IPS DF 4.7 (cell line): Measurements from ENCODE around the gene MANSC1.

Source experiments
- DNase-seq: peaks from one replicate; pipeline ENCODE4 v3.0.0-alpha.2; 2013; ENCODE audit warnings: low spot score; ENCODE audit errors: extremely low read depth

MANSC1 gene

GRCh38 chr12:12349711-12350665 is at the start of gene MANSC1:
TSS of gene MANSC1 (minus strand) at chr12:12350242. CDS start at chr12:12343314, 6,928 bp downstream.
- DNase-seq = no peak

DNA sequence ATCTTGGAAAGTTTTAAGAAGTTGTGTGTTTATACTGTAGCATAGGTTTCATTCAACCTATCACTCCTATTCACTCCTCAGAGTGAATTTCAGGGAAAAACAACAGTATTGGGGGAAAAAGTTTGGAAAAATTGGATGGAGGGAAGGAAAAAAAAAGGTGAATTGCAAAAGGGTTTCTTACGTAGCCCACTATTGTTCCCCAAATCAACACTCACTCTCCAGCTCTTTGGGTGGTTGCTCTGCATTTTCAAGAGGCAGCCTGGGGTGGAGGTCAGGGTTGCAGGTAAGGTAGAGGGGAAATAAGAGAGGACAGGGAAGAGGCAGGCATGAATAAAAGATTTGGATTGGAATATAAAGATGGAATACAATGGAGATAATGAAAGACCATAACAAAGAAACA is 49.1 kb upstream of the MANSC1 start:
- no peak for DNase-seq

GRCh38 chr12:12398026-12398859 is 48.2 kb upstream of the MANSC1 start:
- DNase-seq = no peak

DNA sequence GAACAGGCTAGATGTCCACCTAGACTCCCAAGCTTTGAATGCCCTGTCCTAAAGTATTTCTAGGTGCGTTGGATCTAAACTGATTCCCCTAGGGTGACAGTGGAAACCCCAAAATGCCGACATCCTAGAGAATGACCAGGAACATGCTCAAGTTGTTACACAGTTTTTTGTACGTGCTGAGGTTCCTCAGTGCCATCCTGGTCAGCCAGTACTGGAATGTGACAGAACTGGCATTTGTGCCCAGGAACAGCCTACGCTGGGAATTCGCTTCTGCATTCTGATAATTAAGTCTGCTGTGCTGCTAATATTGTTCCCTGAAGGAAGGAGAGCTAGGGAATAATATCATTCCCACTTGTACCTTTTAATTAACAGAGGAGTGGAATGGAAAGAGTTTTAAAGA is 47.1 kb upstream of the MANSC1 start:
- no peak for DNase-seq

DNA sequence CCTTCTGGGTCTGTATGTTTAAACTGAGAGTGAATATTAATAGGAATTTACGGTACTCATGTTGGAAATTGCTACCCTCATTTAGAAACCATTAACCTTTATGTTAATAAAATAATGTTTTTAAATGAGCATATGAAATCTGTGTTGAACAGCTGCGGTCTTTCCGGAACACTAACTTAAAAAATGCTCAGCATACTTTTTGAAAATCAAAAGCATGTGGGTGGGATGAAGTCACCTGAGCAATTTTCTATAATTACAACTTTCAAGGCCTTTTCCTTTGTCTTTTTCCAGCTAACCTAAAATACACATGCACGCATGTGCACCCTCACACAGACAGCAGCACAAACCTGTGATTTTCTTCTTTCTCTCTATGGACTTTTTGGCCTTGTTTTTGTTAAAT is 46.7 kb upstream of the MANSC1 start:
- no peak for DNase-seq

DNA sequence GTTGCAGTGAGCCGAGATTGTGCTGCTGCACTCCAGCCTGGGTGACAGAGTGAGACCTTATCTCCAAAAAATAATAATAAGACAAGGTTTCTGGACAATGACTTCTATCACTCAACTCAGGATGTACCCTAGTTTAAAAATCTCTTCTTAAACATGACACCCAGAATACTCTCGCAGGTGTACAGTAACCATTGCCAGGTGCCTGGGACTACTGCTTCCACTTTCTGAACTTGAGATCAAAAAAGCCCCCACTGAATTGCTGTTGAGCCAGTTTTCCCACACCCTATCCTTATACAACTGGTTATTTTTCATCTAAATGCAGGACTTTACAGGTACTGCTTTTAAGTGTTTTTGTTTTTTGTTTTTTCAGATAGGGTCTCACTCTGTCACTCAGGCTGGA is 43.1 kb upstream of the MANSC1 start:
- no peak for DNase-seq

DNA sequence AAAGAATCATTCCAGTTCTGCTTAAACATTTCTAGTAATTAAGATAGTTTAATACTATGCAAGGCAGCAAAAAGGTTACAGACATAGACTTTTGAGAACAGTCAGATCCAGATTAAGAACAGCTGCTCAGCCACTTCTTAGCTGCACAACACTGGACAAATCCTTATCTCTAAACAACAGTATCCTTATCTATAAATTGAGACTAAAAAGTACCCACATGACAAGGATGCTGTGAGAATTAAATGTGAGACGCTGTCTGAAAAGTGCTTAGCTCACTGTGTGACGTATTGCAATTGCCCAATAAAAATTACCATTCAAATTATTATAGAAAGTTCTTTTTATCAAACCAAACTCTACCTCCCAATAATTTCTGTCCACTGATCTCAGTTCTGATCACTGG is 42.4 kb upstream of the MANSC1 start:
- no peak for DNase-seq

- DNase-seq = no peak
Measured at GRCh38 chr12:12387501-12387900, 37.5 kb upstream of the MANSC1 start.

DNA sequence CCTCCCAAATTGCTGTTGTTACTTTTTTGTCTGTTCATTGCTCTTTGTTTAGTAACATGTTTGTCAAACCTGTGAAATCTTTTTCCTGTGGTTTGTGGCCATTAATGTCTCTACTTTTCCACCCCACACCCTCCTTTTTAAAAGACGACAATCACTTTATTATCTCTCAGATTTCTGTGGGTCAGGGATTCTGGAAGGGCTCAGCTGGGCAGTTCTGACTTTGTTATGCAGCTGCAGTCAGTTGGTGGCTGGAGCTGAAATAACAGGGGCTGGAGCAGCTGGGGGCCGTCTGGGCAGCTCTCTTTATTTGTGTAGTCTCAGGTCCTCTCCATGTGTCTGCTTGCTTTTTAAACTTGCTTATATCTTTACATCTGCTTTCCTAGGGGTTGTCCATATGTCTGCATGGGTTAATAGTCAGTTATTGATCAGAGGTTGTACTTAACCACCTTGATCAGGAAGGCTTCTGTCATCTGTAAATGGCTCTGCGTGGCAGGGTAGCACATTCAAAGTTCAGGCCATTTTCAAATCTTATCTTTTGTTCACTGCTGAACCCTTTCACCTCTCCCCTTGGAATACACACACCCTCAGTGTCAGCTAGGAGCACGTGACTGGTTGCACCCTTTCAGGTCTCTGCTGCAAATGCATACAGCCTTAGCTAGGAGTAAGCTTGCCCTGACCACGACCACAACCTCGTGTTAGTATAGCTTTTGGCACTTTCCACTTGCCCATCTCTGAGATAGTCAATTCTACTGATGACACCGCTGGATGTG is 34.7 kb upstream of the MANSC1 start:
- DNase-seq = no peak

- no peak for DNase-seq
Measured at GRCh38 chr12:12381982-12382381, 31.9 kb upstream of the MANSC1 start.

DNA sequence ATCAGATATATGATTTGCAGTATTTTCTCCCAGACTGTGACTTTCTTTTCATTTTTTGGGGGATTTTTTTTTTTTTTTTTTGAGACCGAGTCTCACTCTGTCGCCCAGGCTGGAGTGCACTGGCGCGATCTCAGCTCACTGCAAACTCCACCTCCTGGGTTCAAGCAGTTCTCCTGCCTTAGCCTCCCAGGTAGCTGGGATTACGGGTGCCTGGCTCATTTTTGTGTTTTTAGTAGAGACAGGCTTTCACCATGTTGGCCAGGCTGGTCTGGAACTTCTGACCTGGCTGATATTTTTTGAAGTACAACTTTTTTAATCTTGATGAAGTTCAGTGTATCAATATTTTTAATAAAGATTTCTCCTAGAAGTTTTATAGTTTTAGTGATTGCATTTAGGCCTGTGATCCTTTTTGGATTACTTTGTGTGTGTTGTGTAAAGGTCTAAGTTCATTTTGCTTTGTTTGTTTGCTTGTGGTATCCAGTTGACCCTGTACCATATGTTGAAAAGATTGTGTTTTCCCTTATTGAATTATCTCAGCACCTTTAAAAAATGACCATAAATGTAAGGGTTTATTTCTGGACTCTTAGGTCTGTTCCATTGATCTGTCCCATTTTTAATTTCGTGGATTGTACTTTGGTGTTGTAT is 31.0 kb upstream of the MANSC1 start:
- DNase-seq = no peak

DNA sequence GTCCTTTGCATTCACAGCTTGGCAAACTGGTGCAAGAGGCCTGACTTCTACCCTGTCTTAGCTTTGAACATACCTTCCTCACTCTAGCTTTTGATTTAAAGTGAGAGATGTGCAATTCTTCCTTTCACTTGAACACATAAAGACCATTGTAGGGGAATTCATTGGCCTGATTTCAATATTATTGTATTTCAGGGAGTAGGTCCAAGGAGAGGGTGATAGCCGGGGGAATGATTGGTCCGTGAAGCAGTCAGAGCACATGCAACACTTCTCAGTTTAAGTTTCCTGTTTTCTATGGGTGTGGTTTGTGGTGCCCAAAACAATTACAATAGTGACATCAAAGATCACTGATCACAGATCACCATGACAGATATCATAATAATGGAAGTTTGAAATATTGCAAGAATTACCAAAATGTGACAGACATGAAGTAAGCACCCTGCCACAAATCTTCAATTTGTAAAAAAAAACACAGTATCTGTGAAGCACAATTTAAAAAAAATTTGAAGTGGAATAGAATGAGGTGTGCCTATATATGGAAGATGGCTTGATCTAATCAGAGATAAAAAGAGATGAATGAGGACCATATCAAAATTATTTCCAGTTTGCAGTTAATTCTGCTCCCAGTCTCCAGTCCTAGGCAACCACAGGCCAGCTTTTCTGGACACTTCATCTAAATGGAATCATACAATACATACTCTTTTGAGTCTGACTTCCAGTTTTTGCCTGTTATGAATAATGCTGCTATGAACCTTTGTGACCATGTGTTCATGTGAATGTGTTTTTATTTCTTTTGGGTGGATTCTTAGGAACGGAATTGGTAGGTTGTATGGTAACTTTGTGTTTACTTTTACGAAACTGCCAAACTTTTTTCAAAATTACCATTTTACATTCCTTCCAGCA is 30.0 kb upstream of the MANSC1 start:
- DNase-seq = no peak

DNA sequence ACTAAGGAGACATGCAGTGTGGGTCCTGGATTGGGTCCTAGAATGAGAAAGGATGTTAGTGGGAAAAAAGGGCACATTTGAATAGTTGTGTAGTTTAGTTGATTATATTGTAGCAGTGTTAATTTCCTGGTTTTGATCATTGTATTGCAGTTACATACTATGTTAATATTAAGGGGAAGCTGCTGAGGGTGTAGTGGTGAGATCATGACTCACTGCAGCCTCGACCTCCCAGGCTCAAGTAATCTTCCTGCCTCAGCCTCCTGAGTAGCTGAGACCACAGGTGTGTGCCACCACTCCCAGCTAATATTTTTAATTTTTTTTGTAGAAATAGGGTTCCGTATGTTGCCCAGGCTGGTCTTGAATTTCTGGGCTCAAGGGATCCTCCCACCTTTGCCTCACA is 28.6 kb upstream of the MANSC1 start:
- DNase-seq = no peak

DNA sequence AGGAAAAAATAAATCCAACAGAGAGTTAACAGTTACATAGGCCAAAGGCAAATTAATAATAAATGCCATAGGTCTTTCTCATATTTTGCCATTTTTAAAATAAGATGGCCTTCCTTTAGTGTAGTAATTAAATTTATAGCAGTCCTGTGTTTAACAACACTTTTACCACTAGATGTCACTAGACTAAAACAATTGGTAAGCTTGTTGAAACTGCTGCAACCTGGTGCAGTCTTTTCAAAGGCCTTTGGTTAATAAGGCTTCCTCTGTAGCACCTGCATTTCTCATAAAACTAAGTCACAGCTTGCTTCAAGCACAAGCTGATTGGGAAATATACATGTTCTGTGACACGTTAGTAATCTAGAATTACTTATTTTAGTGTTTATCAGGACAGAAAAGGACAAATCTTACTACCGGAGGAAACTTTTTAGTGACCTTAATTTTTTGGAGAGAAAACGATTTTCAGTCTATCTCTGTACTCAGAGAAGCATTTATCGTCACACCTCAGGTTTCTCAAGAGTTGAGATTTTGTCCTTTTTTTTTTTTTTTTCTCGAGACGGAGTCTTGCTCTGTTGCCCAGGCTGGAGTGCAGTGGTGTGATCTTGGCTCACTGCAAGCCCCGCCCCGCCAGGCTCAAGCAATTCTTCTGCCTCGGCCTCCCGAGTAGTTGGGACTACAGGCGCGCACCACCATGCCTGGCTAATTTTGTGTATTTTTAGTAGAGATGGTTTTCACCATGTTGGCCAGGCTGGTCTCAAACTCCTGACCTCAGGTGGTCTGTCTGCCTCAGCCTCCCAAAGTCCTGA is 26.8 kb upstream of the MANSC1 start:
- no peak for DNase-seq

GRCh38 chr12:12372946-12373722 is 23.1 kb upstream of the MANSC1 start:
- no peak for DNase-seq

- no peak for DNase-seq
Measured at GRCh38 chr12:12367482-12367998, 17.5 kb upstream of the MANSC1 start.

DNA sequence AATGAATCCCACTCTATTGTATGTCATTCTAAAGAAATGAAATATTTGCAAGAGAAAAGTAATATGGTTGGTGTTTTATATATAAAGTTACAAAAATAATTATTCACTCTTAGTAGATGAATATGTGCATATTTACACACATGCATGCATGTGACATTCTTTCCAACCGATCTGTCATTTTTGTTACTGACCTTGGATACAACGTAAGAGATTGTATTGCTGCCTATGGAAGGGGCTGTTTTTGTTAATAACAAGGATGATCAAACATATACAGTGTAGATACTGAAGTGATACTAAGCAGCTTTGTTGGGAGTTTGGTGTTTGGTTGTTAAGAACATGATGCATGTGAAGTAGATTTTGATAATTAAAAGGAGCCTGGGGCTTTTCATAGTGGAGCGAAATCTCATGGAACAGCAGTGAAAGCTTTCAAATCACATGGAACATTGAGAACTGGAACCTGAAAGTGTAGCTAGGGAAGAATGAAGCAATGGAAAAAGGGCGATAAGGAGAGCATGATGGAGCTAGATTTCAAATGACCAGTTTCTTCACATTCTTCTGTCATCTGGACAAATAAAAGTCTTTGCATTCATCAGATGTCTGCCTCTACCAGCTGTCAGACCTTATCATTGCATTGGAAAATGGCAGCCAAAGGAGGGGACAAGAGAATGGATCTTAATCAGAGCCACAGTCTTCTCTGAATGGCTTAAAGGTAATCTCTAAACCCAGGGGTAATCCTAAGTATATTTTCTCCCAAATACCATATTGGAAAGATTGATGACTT is 16.8 kb upstream of the MANSC1 start:
- DNase-seq = no peak
